22Rv1 (cell line): ENCODE data around the gene ENHO.
"Not testable (repeated sequence)": the region's sequence is repeated elsewhere in the genome, so short reads cannot be mapped to it uniquely, and the experiment has no call there.

ENCODE experiments used
- H3K27ac ChIP-seq: fragments of 450-650 bp; 2 replicates; pipeline ENCODE4 v1.5.1; 2017
- ZFX ChIP-seq: fragments of 450-650 bp; IDR thresholded peaks from 2 replicates; pipeline ENCODE4 v1.6.1; 2017; ENCODE audit warnings: antibody characterized with exemption, borderline replicate concordance
- TF ChIP-seq, protein P1 (sequence below): fragments of 450-650 bp; IDR thresholded peaks from 2 replicates; pipeline ENCODE4 v1.5.1; 2017; ENCODE audit warnings: mild to moderate bottlenecking

The ENHO gene

DNA sequence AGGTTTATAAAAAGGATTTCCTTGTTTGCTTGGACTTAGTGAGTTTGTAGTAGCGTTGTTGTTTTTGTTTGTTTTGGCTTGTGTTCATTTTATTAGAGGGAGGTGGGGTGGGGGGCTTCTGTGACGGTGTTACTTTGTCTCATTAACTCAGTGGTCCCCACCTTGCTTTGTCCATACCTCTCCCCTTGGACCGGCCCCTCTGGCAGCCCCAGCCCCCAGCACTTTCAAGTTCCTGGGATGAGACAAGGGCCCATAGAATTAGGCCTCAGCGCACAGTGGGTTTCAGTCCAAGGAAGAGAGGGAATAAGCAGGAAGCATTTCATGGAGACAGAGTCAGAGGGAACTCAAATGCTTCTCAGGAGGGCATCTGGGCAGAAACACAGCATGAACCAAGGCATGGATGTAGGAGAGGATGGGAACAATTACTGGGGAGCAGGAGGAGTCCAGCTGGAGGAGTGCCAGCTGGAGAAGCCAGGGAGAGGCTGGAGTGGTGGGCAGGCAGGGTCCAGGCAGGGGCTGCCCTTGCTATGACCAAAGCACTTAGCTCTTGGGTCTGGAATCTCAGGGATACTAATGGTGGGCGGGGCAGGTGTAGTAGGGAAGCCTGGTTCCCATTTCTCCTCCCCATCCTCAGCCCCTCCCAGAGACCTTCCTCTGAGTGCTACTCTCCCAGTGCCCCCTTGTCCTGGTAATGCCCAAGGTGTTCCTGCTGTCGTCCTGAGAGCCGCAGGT, 23.5 kb upstream of the ENHO start:
- TF ChIP-seq, protein P1, sequence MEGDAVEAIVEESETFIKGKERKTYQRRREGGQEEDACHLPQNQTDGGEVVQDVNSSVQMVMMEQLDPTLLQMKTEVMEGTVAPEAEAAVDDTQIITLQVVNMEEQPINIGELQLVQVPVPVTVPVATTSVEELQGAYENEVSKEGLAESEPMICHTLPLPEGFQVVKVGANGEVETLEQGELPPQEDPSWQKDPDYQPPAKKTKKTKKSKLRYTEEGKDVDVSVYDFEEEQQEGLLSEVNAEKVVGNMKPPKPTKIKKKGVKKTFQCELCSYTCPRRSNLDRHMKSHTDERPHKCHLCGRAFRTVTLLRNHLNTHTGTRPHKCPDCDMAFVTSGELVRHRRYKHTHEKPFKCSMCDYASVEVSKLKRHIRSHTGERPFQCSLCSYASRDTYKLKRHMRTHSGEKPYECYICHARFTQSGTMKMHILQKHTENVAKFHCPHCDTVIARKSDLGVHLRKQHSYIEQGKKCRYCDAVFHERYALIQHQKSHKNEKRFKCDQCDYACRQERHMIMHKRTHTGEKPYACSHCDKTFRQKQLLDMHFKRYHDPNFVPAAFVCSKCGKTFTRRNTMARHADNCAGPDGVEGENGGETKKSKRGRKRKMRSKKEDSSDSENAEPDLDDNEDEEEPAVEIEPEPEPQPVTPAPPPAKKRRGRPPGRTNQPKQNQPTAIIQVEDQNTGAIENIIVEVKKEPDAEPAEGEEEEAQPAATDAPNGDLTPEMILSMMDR = no peak
- no peak for TF ChIP-seq ZFX
- H3K27ac ChIP-seq = peak overlapping the region; percentile 28

DNA sequence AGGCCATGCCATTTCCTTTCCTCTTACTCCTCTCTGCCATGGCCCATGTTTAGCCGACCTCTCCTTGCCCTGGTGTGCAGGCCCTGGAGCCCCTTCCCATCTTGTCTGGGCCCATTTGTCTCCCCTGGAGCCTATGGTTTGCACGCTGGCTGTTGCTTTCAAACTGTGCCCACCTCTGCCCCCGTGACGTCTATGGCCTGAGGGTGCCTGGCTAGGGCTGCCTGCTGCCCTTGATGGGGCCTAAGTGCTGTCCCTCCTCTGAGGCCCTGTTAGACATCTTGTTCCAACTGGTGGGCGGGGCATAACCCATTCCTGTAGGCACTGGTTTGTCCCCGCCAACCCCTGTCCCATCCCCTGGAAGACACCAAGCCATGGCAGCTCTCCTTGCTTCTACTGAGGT, 22.7 kb upstream of the ENHO start:
- H3K27ac ChIP-seq = peak overlapping the region; percentile 28
- TF ChIP-seq, protein P1 = no peak
- no peak for TF ChIP-seq ZFX

DNA sequence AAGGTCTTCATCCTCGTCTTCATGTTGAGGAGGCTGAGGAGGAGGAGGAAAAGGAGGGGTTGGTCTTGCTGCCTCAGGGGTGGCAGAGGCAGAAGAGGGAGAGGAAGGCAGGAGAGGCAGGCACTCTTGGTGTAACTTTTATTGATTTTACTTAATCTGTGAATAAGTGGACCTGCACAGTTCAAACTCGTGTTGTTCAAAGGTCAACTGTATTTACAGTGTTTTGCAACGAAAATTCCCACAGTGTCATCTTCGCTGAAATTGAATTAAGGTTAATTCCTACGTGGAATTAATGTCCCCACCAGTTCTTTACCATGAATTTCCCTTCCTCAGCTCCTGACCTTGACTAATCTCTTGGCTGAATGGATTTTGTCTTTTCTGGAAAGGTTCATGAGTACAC, 21.2 kb upstream of the ENHO start:
- TF ChIP-seq, protein P1 = no peak
- no peak for TF ChIP-seq ZFX

DNA sequence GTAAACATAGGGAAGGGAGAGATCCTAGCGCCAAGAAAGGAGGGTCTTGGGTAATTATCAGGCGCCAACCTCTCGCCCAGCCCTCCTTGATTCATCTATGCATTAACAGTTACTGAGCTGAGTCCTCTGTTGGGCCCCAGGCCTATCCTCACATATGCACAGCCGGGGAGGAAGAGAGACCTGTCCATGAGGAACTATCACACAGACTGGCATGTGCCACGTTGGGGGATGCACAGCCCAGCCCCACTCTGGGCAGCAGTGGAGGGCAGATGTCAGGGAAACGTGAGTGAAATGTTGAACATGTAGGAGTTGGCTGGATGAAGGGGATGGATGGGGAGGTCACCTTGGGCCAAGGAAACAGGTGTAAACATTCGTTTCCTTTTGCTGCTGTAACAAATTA, 18.8 kb upstream of the ENHO start:
- no peak for TF ChIP-seq ZFX
- TF ChIP-seq, protein P1 = no peak
- no peak overlapping the region for H3K27ac ChIP-seq

More for the DNA sequence above, 21.2 kb upstream of the ENHO start:
- H3K27ac ChIP-seq = no peak overlapping the region

DNA sequence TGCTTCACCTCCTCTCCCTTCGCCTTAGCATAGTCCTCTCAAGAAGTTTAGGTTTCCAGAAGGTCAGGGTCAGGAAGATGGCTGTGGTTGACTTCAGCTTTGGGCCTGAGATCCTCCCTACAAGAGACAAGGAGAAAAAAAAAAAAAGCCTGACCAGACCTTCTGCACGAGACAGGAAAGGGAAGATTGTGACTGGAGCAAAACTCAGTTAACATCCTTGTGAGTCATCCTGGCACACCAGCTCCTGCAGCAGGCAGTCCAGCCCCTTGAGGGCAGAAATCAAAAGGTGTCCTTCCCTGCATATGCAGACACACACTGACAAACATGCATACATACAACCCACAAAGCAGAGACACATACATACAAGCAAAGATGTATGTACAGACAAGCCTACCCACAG, 18.0 kb upstream of the ENHO start:
- TF ChIP-seq, protein P1 = no peak
- no peak for TF ChIP-seq ZFX
- H3K27ac ChIP-seq = no peak overlapping the region

DNA sequence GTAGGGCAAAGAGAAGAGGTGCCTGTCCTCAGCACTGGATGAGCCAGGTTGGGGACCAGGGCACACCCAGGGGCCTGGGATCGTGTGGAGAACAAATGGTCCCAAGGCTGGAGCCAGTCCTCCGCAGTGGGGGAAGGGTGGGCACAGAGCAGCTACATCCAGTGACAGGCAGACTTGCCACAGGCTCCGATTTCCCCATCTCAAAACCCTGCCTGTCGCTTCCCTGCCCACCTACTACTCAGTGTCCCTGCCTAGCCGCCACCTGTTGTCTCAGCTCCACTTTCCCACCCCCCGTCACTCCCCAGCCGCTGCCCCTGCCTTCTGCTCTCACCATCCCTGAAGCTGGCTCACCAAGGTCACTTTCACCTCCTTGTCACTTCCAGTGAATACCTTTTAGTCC, 13.9 kb upstream of the ENHO start:
- H3K27ac ChIP-seq = no peak overlapping the region
- TF ChIP-seq, protein P1 = no peak

DNA sequence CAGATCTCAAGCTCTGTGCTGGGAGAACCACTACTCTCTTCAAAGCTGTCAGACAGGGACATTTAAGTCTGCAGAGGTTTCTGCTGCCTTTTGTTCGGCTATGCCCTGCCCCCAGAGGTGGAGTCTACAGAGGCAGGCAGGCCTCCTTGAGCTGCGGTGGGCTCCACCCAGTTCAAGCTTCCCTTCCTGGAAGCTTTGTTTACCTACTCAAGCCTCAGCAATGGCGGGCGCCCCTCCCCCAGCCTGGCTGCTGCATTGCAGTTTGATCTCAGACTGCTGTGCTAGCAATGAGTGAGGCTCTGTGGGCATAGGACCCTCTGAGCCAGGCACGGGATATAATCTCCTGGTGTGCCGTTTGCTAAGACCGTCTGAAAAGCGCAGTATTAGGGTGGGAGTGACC, 9.3 kb upstream of the ENHO start:
- not testable (repeated sequence) for H3K27ac ChIP-seq

DNA sequence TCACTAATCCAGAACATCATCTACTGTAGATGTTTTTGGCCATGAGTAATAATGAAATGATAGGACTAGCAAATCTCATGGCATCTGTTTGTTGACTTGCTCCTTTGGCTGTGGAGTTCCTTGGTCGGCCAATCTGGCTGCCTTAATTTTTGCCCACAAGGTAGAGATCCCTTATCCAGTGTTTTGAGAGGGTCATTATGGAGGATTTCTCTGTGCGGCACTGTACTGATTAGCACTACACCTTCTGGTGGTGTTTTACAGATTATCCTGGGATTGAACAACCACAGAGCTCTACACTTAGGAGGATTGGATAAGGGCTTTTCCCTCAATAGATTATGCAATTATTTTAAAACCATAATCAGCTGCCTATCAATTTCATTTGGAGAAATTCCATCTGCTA, 3.2 kb upstream of the ENHO start:
- TF ChIP-seq, protein P1 = no peak
- TF ChIP-seq ZFX = no peak
- no peak overlapping the region for H3K27ac ChIP-seq
